HepG2 (cell line): Measurements from ENCODE around the gene RAD51D.

Experiments
- ETV5 ChIP-seq: IDR thresholded peaks from 2 replicates; pipeline ENCODE4 v1.6.1; 2018; ENCODE audit warnings: missing biosample characterization, missing genetic modification reagents, inconsistent platforms, borderline replicate concordance
- KLF16 ChIP-seq, 2 experiments: sonication (generic) in 1 of 2; formaldehyde crosslinking in 1 of 2; IDR thresholded peaks; 2 replicates each; pipeline versions ENCODE4 v1.6.1 to v1.8.0; 2016 to 2023; ENCODE audit warnings: missing genetic modification reagents in 2 of 2, missing compliant biosample characterization in 1 of 2
- MXI1 ChIP-seq: IDR thresholded peaks from 3 replicates; pipeline ENCODE4 v1.6.1; 2012; ENCODE audit warnings: low read depth, low read length, inconsistent platforms, borderline replicate concordance
- NKX3-1 ChIP-seq: sonication (generic); formaldehyde crosslinking; IDR thresholded peaks from 2 replicates; pipeline ENCODE4 v1.5.0; 2020; ENCODE audit warnings: missing genetic modification reagents
- U2AF1 ChIP-seq: fragments of 200-400 bp; formaldehyde crosslinking; optimal IDR thresholded peaks from 2 replicates; pipeline ENCODE3; 2017; ENCODE audit warnings: mild to moderate bottlenecking, low read depth, low read length
- ZBTB14 ChIP-seq: sonication (generic); formaldehyde crosslinking; IDR thresholded peaks from 2 replicates; pipeline ENCODE4 v1.4.0; 2020; ENCODE audit warnings: missing genetic modification reagents
- ZFP36L2 ChIP-seq: sonication (generic); formaldehyde crosslinking; IDR thresholded peaks from 2 replicates; pipeline ENCODE4 v1.4.0; 2020; ENCODE audit warnings: missing genetic modification reagents
- ZMAT3 ChIP-seq: sonication (generic); formaldehyde crosslinking; conservative IDR thresholded peaks from 2 replicates; pipeline ENCODE4 v1.7.0; 2021; ENCODE audit warnings: missing genetic modification reagents
- ZNF34 ChIP-seq: sonication (generic); formaldehyde crosslinking; IDR thresholded peaks from 2 replicates; pipeline ENCODE4 v1.4.0; 2020; ENCODE audit warnings: mild to moderate bottlenecking, missing genetic modification reagents, borderline replicate concordance
- ZSCAN21 ChIP-seq: sonication (generic); formaldehyde crosslinking; IDR thresholded peaks from 2 replicates; pipeline ENCODE4 v1.8.0; 2022; ENCODE audit warnings: mild to moderate bottlenecking, missing genetic modification reagents, moderate library complexity, borderline replicate concordance
- TF ChIP-seq, protein P1 (sequence below): sonication (generic); formaldehyde crosslinking; IDR thresholded peaks from 2 replicates; pipeline ENCODE4 v1.4.0; 2020; ENCODE audit warnings: mild to moderate bottlenecking, missing genetic modification reagents

DNA sequence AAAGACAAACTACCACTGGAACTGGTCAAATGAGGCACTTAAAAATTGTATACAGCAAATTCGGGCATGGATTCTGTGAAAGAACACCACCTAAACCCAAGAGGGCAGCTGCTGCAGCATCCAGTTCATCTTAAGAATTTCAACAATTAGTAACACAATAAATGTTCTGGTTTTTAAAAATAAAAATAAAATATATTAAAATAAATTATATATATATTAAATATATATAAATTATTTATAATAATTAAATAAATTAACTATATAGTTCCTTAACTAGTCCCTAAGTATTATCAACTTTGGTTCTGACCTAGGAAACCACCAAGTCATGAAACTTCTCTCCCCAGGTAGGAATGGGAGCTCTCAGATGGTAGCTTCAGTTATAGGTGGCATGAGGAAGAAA lies 42.8 kb downstream of the RAD51D start:
- TF ChIP-seq ZBTB14 (CRISPR knock-in tag) (no peak), U2AF1 (no peak), KLF16 (CRISPR knock-in tag; IDR thresholded peaks at IDR 0.05) (no peak), ZSCAN21 (CRISPR knock-in tag) (no peak), NKX3-1 (CRISPR knock-in tag) (no peak), MXI1 (no peak), ZFP36L2 (CRISPR knock-in tag) (no peak), ZMAT3 (no peak), ZNF34 (CRISPR knock-in tag) (no peak), ETV5 (CRISPR knock-in tag) (no peak)
- TF ChIP-seq, protein P1, sequence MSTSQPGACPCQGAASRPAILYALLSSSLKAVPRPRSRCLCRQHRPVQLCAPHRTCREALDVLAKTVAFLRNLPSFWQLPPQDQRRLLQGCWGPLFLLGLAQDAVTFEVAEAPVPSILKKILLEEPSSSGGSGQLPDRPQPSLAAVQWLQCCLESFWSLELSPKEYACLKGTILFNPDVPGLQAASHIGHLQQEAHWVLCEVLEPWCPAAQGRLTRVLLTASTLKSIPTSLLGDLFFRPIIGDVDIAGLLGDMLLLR (CRISPR knock-in tag), result no peak
